ENCODE data around the gene MUC4.

DNA sequence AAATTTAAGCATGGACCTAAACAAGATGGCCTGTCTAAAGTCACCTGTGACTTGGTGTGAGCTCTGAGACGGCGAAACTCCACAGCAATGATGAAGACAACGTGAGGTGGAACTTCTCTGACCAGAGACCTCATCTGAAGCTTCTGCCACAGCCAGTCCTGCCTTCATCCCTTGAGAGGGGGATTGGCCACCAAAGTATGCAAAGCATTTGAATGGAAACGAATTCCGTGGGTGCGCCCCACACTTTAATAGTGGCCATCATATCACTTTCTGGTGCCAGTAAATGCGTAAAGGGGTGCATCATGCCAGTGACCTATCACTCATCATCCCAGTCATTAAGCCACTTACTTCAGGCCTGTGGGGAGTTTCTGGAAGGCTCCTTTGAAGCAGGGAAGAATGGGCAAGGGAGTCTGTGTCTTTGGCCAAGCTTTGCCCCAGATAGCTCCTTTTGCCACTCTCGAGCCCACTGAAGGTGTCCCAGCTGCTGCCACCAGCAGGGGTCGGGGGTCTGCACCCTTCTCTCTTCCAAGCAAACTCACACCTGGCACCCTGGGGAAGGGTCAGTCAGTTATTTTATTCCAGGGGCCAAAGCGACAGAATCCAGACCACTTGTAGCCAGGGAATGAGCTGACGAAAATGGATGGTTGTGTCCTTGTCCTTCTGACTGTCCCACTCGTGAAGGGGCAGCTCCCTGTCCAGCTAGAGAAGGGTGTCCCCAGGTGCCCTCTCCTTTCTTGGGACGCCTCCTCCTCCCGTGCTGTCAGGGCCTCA is 73.3 kb downstream of the MUC4 start:
- TF ChIP-seq, protein P1, sequence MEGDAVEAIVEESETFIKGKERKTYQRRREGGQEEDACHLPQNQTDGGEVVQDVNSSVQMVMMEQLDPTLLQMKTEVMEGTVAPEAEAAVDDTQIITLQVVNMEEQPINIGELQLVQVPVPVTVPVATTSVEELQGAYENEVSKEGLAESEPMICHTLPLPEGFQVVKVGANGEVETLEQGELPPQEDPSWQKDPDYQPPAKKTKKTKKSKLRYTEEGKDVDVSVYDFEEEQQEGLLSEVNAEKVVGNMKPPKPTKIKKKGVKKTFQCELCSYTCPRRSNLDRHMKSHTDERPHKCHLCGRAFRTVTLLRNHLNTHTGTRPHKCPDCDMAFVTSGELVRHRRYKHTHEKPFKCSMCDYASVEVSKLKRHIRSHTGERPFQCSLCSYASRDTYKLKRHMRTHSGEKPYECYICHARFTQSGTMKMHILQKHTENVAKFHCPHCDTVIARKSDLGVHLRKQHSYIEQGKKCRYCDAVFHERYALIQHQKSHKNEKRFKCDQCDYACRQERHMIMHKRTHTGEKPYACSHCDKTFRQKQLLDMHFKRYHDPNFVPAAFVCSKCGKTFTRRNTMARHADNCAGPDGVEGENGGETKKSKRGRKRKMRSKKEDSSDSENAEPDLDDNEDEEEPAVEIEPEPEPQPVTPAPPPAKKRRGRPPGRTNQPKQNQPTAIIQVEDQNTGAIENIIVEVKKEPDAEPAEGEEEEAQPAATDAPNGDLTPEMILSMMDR (IDR thresholded peaks at IDR 0.05), result no peak
- TF ChIP-seq EZH2 (IDR thresholded peaks at IDR 0.05), result no peak
- no peak for TF ChIP-seq EZH2phosphoT487 (IDR thresholded peaks at IDR 0.05)

Measured in neural progenitor cell (in vitro differentiated cells).